ENCODE data around the gene ZDHHC11B.

DNA sequence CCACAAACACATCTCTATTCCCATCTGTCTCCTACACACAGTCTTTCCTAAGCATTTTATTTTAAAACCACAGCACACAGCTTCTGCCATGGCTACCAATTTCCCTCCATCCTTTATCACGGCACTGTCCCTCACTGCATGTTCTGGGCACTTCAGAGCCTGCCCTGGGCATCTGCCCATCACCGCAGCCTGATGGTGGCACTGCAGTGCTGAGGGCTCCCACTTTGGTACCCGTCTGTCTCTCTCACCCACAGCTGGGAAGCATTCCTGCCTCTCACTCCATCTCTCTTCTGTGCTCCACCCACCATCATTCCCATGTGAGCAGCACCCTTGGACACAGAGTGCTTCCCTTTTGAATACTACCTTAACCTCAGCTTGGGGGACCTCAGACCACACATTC lies 34.5 kb upstream of the ZDHHC11B start:
- no peak for TF ChIP-seq EZH2phosphoT487 (IDR thresholded peaks at IDR 0.05; ENCODE audit: low read depth)
- TF ChIP-seq, protein P1, sequence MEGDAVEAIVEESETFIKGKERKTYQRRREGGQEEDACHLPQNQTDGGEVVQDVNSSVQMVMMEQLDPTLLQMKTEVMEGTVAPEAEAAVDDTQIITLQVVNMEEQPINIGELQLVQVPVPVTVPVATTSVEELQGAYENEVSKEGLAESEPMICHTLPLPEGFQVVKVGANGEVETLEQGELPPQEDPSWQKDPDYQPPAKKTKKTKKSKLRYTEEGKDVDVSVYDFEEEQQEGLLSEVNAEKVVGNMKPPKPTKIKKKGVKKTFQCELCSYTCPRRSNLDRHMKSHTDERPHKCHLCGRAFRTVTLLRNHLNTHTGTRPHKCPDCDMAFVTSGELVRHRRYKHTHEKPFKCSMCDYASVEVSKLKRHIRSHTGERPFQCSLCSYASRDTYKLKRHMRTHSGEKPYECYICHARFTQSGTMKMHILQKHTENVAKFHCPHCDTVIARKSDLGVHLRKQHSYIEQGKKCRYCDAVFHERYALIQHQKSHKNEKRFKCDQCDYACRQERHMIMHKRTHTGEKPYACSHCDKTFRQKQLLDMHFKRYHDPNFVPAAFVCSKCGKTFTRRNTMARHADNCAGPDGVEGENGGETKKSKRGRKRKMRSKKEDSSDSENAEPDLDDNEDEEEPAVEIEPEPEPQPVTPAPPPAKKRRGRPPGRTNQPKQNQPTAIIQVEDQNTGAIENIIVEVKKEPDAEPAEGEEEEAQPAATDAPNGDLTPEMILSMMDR (IDR thresholded peaks at IDR 0.05; ENCODE audit: low read depth, low read length) = no peak

Measured in OCI-LY3 (cell line).